HG03103 (cell line): ENCODE measurements around the gene RDH5.

Experiments
- ATAC-seq: cut with Tn5 transposase; IDR thresholded peaks from one replicate; pipeline ENCODE4 v1.9.1; 2021; ENCODE audit warnings: low read depth; ENCODE audit not compliant: unreplicated experiment

Gene RDH5

GRCh38 chr12:55695349-55695748 is 24.8 kb upstream of the RDH5 start:
- ATAC-seq, result no peak

GRCh38 chr12:55696141-55696540 is 24.1 kb upstream of the RDH5 start:
- no peak for ATAC-seq

GRCh38 chr12:55696796-55697462 is 23.3 kb upstream of the RDH5 start:
- ATAC-seq, result no peak

GRCh38 chr12:55697686-55698085 is 22.5 kb upstream of the RDH5 start:
- ATAC-seq, result no peak

GRCh38 chr12:55698241-55698955 is 21.8 kb upstream of the RDH5 start:
- no peak for ATAC-seq

- no peak for ATAC-seq
Observed at GRCh38 chr12:55698965-55699364, 21.2 kb upstream of the RDH5 start.

- ATAC-seq, result no peak
Observed at GRCh38 chr12:55699471-55700055, 20.6 kb upstream of the RDH5 start.

- ATAC-seq, result no peak
Observed at GRCh38 chr12:55700255-55701018, 19.8 kb upstream of the RDH5 start.

- no peak for ATAC-seq
Observed at GRCh38 chr12:55702861-55703260, 17.3 kb upstream of the RDH5 start.

- no peak for ATAC-seq
Observed at GRCh38 chr12:55703288-55703687, 16.9 kb upstream of the RDH5 start.

GRCh38 chr12:55703901-55704761 is 16.1 kb upstream of the RDH5 start:
- ATAC-seq, result no peak

GRCh38 chr12:55704824-55705718 is 15.1 kb upstream of the RDH5 start:
- no peak for ATAC-seq

- no peak for ATAC-seq
Observed at GRCh38 chr12:55705782-55706402, 14.3 kb upstream of the RDH5 start.

GRCh38 chr12:55706568-55707218 is 13.5 kb upstream of the RDH5 start:
- ATAC-seq, result no peak

- ATAC-seq, result no peak
Observed at GRCh38 chr12:55707219-55707671, 12.9 kb upstream of the RDH5 start.

- no peak for ATAC-seq
Observed at GRCh38 chr12:55707841-55708694, 12.1 kb upstream of the RDH5 start, which contains the start of gene ITGA7. ITGA7 (minus strand) TSS chr12:55707904; CDS start chr12:55707682, 222 bp downstream.

GRCh38 chr12:55708695-55709233 is 11.4 kb upstream of the RDH5 start:
- no peak for ATAC-seq
